Activated naive CD8-positive, alpha-beta T cell (primary cell): ENCODE data around the gene GK.
"Not testable (repeated sequence)": the region's sequence is repeated elsewhere in the genome, so short reads cannot be mapped to it uniquely, and the experiment has no call there.

Source experiments
- H3K27ac Mint-ChIP-seq: one replicate; pipeline ENCODE4 v1.8.0; 2021; ENCODE audit warnings: mixed read lengths
- H3K27me3 Mint-ChIP-seq: one replicate; pipeline ENCODE4 v1.8.0; 2021; ENCODE audit warnings: mixed read lengths
- H3K36me3 Mint-ChIP-seq: one replicate; pipeline ENCODE4 v1.8.0; 2021; ENCODE audit warnings: mixed read lengths
- H3K4me1 Mint-ChIP-seq: one replicate; pipeline ENCODE4 v1.8.0; 2021; ENCODE audit warnings: low read depth, mixed read lengths
- H3K4me3 Mint-ChIP-seq: one replicate; pipeline ENCODE4 v1.8.0; 2021; ENCODE audit warnings: mild to moderate bottlenecking, mixed read lengths
- H3K9me3 Mint-ChIP-seq: one replicate; pipeline ENCODE4 v1.8.0; 2021; ENCODE audit warnings: low read depth, mixed read lengths

Gene GK

GRCh38 chrX:30666094-30666493 is 12.9 kb downstream of the GK start:
- Mint-ChIP-seq H3K36me3 (peaks cover 11% of the 10 kb centered on the region), H3K4me1 (peaks cover 5% of the 10 kb centered on the region), H3K27me3 (no peaks in the 10 kb centered on the region), H3K27ac (no peak overlapping the region), H3K4me3 (no peak overlapping the region), H3K9me3 (no peaks in the 10 kb centered on the region)

DNA sequence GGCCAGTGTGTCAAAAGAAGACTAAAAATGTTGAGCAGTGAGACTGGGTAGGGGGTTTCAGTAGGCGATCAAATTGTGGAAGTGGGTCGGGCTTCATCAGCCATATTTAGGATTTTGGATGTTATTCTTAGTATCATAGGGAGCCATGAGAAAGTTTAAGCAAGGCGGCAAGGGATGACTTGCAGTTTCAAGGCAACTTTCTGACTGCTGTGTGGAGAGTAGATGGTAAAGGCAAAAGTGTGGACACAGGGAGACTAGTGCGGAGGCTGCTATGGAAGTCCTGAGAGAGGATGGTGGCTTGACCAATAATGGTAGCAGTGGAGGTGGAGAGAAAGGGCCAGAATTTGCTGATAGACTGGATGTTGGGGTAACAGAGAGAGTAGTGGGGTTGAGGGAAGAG is 15.4 kb downstream of the GK start:
- Mint-ChIP-seq H3K4me3 (no peak overlapping the region), H3K4me1 (no peaks in the 10 kb centered on the region), H3K27me3 (no peaks in the 10 kb centered on the region), H3K9me3 (no peaks in the 10 kb centered on the region), H3K36me3 (peaks cover 11% of the 10 kb centered on the region), H3K27ac (no peak overlapping the region)

DNA sequence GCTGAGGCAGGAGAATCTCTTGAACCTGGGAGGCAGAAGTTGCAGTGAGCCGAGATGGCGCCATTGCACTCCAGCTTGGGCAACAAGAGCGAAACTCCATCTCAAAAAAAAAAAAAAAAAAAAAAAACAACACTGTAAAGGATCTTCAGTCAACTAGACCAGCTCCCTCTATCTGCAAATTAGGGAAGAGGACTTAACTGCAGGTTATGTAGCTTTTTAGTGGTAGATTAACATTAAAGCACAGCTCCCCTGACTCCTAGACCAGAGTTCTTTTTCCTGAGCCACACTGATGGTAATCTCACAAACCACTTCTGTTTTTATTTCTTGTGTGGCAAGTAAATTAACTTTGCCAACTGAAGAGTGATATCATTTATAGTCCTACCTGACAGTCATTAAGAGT is 18.0 kb downstream of the GK start:
- not testable (repeated sequence) for H3K4me3 Mint-ChIP-seq, H3K27me3 Mint-ChIP-seq, H3K9me3 Mint-ChIP-seq, H3K4me1 Mint-ChIP-seq, H3K27ac Mint-ChIP-seq
- H3K36me3 Mint-ChIP-seq, result peaks cover 13% of the 10 kb centered on the region

DNA sequence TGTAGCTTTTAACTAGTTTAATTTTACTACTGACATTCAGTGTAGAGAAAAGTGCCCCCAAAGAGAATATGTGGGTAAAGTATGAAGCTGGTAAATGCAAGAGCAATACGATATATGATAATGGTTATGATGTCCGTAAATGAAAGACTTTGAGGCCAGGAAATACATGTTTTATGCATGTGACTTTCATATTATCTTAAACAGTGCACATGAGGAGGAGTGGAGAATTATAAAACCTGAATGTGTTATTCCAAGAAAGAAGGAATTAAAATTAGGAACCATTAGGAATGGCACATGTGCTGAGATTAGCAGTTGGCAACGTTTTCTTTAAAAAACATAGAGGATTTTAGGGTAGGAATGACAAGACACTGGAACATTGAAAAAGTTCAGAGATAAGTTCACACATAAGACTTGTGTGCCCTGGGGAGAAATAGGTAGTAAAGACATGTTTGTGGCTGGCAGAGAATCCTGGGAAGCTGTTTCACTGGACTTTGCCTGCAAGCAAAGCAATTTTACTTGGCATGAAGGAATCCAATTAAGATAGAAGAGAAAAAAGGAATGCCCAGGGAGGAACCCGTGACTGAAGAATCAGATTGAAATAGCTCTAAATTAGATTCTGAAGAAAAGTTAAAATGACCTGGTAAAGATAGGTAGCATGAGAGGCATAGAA is 20.0 kb downstream of the GK start:
- H3K4me3 Mint-ChIP-seq, result no peak overlapping the region
- no peak overlapping the region for H3K27ac Mint-ChIP-seq
- no peaks in the 10 kb centered on the region for H3K27me3 Mint-ChIP-seq
- peaks cover 19% of the 10 kb centered on the region for H3K36me3 Mint-ChIP-seq
- H3K9me3 Mint-ChIP-seq, result no peaks in the 10 kb centered on the region
- no peaks in the 10 kb centered on the region for H3K4me1 Mint-ChIP-seq

GRCh38 chrX:30673884-30674598 is 20.8 kb downstream of the GK start:
- Mint-ChIP-seq H3K27me3 (no peaks in the 10 kb centered on the region), H3K4me1 (no peaks in the 10 kb centered on the region), H3K9me3 (no peaks in the 10 kb centered on the region), H3K4me3 (no peak overlapping the region), H3K36me3 (peaks cover 13% of the 10 kb centered on the region), H3K27ac (no peak overlapping the region)

DNA sequence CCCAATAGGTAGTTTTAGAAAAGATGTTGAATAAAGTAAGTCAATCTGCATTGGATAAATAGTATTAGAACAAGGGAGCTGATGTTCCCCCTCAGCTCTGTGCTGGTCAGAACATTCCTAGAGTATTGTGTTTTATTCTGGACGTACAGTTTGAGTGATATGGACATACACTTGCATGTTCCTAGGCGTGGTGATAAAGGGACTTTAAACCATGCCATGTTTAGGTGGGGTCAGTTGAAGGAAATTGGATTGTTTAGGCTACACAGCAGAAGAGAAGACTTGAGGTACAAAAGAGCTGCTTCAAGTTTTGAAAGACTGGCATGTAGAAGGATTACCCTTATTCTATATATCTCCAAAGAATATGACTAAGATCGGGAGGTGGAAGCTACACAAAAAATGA is 21.6 kb downstream of the GK start:
- Mint-ChIP-seq H3K27me3 (no peaks in the 10 kb centered on the region), H3K4me1 (no peaks in the 10 kb centered on the region), H3K36me3 (peaks cover 13% of the 10 kb centered on the region), H3K4me3 (no peak overlapping the region), H3K27ac (no peak overlapping the region), H3K9me3 (no peaks in the 10 kb centered on the region)

- H3K9me3 Mint-ChIP-seq, result no peaks in the 10 kb centered on the region
Observed at GRCh38 chrX:30679369-30679768, 26.1 kb downstream of the GK start.

DNA sequence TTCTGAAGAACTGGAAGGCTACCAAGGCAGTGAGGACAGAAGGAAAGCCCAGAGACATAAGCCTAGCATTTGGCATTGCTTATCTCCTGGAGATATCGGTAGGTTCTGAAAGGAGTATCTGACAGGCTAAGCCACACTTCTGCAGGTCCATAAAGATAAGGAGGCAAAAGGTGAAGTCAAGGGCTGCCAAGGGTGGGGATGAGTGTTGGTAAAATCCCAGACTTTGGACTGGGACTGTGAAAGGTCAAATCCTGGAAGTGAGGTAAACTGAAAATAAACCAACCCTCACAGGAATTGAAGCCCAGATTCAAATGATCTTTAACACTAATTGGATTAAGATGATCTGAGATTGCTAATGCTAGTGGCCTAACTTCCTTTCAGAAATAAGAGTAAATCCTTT is 27.4 kb downstream of the GK start:
- H3K27ac Mint-ChIP-seq, result no peak overlapping the region
- H3K9me3 Mint-ChIP-seq, result no peaks in the 10 kb centered on the region
- H3K4me1 Mint-ChIP-seq, result no peaks in the 10 kb centered on the region
- no peak overlapping the region for H3K4me3 Mint-ChIP-seq
- H3K27me3 Mint-ChIP-seq, result no peaks in the 10 kb centered on the region
- peaks cover 8% of the 10 kb centered on the region for H3K36me3 Mint-ChIP-seq

More at GRCh38 chrX:30679369-30679768, 26.1 kb downstream of the GK start:
- no peak overlapping the region for H3K27ac Mint-ChIP-seq
- H3K4me1 Mint-ChIP-seq, result no peaks in the 10 kb centered on the region
- peaks cover 12% of the 10 kb centered on the region for H3K36me3 Mint-ChIP-seq
- no peaks in the 10 kb centered on the region for H3K27me3 Mint-ChIP-seq
- H3K4me3 Mint-ChIP-seq, result no peak overlapping the region

DNA sequence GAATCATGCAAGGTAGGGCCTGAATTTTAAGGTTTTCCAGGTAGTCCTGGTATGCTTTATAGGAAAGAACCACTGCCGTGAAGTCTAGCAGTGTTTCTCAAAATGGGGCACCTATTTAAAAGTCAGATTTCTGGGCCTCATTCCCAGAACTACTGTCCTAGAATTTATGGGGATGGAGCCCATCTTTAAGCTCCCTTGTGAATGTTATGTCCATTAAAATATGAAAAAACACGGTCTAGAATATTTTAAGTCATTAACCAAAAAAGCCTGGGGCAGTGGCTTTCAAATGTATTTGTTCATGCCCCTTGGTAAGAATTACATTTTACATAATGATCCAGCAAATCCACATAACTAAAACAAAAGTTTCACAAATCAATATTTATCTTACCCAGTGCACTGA is 35.4 kb downstream of the GK start:
- Mint-ChIP-seq H3K27ac (no peak overlapping the region), H3K4me3 (no peak overlapping the region), H3K36me3 (peaks cover 5% of the 10 kb centered on the region), H3K27me3 (no peaks in the 10 kb centered on the region), H3K4me1 (no peaks in the 10 kb centered on the region), H3K9me3 (no peaks in the 10 kb centered on the region)

DNA sequence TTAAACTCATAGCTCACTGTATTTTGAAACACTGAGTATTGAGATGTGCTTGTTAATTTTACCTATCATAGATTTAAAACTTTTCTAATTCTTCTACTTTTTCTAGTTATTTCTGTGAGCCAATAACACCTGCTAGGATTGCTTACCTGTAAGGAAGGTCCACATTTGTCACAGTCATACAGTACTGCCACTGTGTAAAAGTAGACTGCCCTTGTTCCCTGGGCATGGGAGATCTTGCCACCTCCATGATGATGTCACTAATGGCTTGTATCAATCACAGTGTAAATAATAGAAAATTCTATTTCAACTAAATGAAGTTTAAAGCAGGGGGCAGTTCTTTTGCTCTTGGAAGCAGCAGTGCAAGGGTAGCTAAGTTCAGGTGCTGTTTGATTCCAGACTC is 35.9 kb downstream of the GK start:
- Mint-ChIP-seq H3K27me3 (no peaks in the 10 kb centered on the region), H3K4me1 (no peaks in the 10 kb centered on the region), H3K9me3 (no peaks in the 10 kb centered on the region), H3K27ac (no peak overlapping the region), H3K36me3 (peaks cover 5% of the 10 kb centered on the region), H3K4me3 (no peak overlapping the region)

DNA sequence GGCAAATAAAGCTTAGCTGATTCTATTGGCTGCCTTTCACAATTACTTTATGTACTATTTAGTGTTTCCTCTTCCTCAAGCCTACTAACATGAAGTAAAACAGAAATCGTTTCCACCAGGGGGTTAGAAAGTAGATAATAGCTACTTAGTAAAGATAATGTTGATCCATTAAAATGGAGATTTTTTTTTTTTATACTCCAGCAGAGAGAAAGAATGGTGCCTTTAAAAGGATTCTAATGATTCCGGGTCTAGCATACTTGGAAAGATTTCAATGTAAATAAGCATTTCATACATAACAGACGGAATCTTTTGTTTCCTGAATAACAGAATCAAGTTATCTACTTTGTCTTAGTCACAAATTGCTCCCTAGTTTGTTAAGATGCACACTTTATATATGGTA is 37.1 kb downstream of the GK start:
- Mint-ChIP-seq H3K27me3 (no peaks in the 10 kb centered on the region), H3K4me1 (no peaks in the 10 kb centered on the region), H3K9me3 (no peaks in the 10 kb centered on the region), H3K27ac (no peak overlapping the region), H3K4me3 (no peak overlapping the region), H3K36me3 (peaks cover 9% of the 10 kb centered on the region)

DNA sequence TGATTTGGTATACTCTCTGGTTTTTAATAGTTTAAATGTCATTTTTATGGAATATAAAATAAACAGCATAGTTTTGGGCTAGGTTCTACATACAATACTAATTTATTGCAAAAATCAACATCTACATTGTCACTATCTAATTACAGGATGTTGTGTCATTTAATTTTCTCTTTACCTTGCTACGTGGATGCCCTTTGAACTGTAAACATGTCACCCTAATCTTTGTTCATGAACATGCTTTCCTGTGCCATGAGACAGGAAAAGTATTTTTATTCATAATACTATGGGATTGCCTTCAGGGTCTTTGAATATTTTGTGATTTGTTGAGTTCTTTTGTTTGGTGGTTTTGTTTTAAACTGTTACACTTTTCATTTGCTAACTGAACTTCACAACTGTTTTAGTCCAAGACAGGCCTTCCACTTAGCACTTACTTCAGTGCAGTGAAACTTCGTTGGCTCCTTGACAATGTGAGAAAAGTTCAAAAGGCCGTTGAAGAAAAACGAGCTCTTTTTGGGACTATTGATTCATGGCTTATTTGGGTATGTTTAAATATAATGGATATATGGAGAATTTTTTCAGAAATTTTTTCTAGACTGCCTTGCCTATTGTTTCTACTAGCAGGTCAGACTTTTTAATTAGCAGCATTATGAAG is 40.9 kb downstream of the GK start:
- Mint-ChIP-seq H3K36me3 (peaks cover 9% of the 10 kb centered on the region), H3K27ac (no peak overlapping the region), H3K4me3 (no peak overlapping the region), H3K9me3 (no peaks in the 10 kb centered on the region), H3K27me3 (no peaks in the 10 kb centered on the region), H3K4me1 (no peaks in the 10 kb centered on the region)

- Mint-ChIP-seq H3K4me3 (no peak overlapping the region), H3K27me3 (no peaks in the 10 kb centered on the region), H3K36me3 (no peaks in the 10 kb centered on the region), H3K27ac (no peak overlapping the region), H3K4me1 (no peaks in the 10 kb centered on the region), H3K9me3 (no peaks in the 10 kb centered on the region)
Observed at GRCh38 chrX:30702736-30703135, 49.5 kb downstream of the GK start.

GRCh38 chrX:30706216-30706775 is 53.1 kb downstream of the GK start:
- Mint-ChIP-seq H3K36me3 (peaks cover 2% of the 10 kb centered on the region), H3K4me1 (peaks cover under 1% of the 10 kb centered on the region), H3K4me3 (no peak overlapping the region), H3K27ac (no peak overlapping the region), H3K9me3 (no peaks in the 10 kb centered on the region), H3K27me3 (no peaks in the 10 kb centered on the region)

DNA sequence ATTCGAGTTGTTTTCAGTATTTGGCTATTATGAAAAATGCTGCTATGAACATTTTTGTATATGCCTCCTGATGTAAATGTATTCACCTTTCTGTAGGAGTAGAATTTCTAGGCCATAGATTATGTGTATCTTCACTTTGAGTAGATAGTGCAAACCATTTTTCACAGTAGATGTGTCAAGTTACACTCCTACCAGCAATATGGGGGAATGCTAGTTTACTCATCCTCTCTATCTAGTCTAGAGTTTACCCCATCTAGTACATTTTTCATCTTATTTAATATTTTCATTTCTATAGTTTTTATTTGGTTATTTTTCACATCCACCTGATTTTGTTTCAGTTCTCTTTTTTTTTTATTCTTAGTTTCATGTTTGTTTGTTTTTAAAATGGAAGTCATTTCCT is 59.0 kb downstream of the GK start:
- Mint-ChIP-seq H3K27me3 (no peaks in the 10 kb centered on the region), H3K36me3 (peaks cover 8% of the 10 kb centered on the region), H3K27ac (no peak overlapping the region)

More for the DNA sequence above, 59.0 kb downstream of the GK start:
- Mint-ChIP-seq H3K4me3 (no peak overlapping the region), H3K9me3 (no peaks in the 10 kb centered on the region), H3K4me1 (peaks cover 14% of the 10 kb centered on the region)
